ENCODE results near the gene B3GNT2. TPM values are rescaled to one million over a fixed set of nuclear protein-coding genes. Genes with fewer than 3 reads are reported as not detected.
A peak's percentile ranks its signal among the peaks of the same experiment; 100 is the strongest.
"Not testable (repeated sequence)": the region's sequence is repeated elsewhere in the genome, so short reads cannot be mapped to it uniquely, and the experiment has no call there.

B3GNT2 gene
- total RNA-seq, 1 donor from 2014 or later, result 23.8 TPM

- Mint-ChIP-seq H3K4me1 (ENCODE audit: low read depth, unreplicated experiment) (peaks cover 13% of the 10 kb centered on the region), H3K27me3 (ENCODE audit: low read depth, unreplicated experiment) (no peaks in the 10 kb centered on the region), H3K9me3 (ENCODE audit: unreplicated experiment) (no peaks in the 10 kb centered on the region), H3K4me3 (ENCODE audit: unreplicated experiment) (peak overlapping the region; percentile 93), H3K36me3 (ENCODE audit: low read depth, unreplicated experiment) (peaks cover 2% of the 10 kb centered on the region), H3K27ac (ENCODE audit: unreplicated experiment) (peak overlapping the region; percentile 70)
- no peaks in the 10 kb centered on the region for H3K9me3 ChIP-seq (ENCODE audit: insufficient read depth, low read depth, low read length)
- no peak overlapping the region for H2AFZ ChIP-seq (ENCODE audit: low read depth, low read length)
- FAIRE-seq (no peak), DNase-seq (ENCODE audit: low read depth) (no peak)
- no peak overlapping the region for H3K27ac ChIP-seq (ENCODE audit: low read depth, low read length)
- H3K4me3 ChIP-seq (ENCODE audit: insufficient read depth, low read depth, low read length), result peak overlapping the region; percentile 79
- H3K9ac ChIP-seq (ENCODE audit: low read length), result peak overlapping the region; percentile 88
- peak overlapping the region; percentile 97 for H3K4me2 ChIP-seq (ENCODE audit: low read length)
- H3K27me3 ChIP-seq (ENCODE audit: insufficient read depth, low read length), result no peaks in the 10 kb centered on the region
- H3K79me2 ChIP-seq (ENCODE audit: insufficient read depth, low read length), result peaks cover 56% of the 10 kb centered on the region
- peaks cover 50% of the 10 kb centered on the region for H4K20me1 ChIP-seq (ENCODE audit: insufficient read depth, low read length)
- TF ChIP-seq EZH2 (IDR thresholded peaks at IDR 0.05; ENCODE audit: insufficient read depth, low read length) (no peak), CTCF (IDR thresholded peaks at IDR 0.05; ENCODE audit: insufficient read depth, low read depth, low read length) (no peak)
- H3K36me3 ChIP-seq (ENCODE audit: insufficient read depth, low read length), result no peaks in the 10 kb centered on the region
- peaks cover 5% of the 10 kb centered on the region for H3K4me1 ChIP-seq (ENCODE audit: insufficient read depth, low read length)
These were observed 1.4 kb downstream of the B3GNT2 start for GRCh38 chr2:62197011-62197924.

- Histone ChIP-seq H3K4me3 (ENCODE audit: insufficient read depth, low read depth, low read length) (peak overlapping the region; percentile 79), H3K4me2 (ENCODE audit: low read length) (peak overlapping the region; percentile 97), H3K9me3 (ENCODE audit: insufficient read depth, low read depth, low read length) (no peaks in the 10 kb centered on the region), H2AFZ (ENCODE audit: low read depth, low read length) (no peak overlapping the region), H3K27ac (ENCODE audit: low read depth, low read length) (no peak overlapping the region), H3K27me3 (ENCODE audit: insufficient read depth, low read length) (no peaks in the 10 kb centered on the region), H3K4me1 (ENCODE audit: insufficient read depth, low read length) (peaks cover 5% of the 10 kb centered on the region), H4K20me1 (ENCODE audit: insufficient read depth, low read length) (peaks cover 58% of the 10 kb centered on the region), H3K9ac (ENCODE audit: low read length) (peak overlapping the region; percentile 88), H3K36me3 (ENCODE audit: insufficient read depth, low read length) (no peaks in the 10 kb centered on the region), H3K79me2 (ENCODE audit: insufficient read depth, low read length) (peaks cover 64% of the 10 kb centered on the region)
- Mint-ChIP-seq H3K27me3 (ENCODE audit: low read depth, unreplicated experiment) (no peaks in the 10 kb centered on the region), H3K27ac (ENCODE audit: unreplicated experiment) (peak overlapping the region; percentile 70), H3K4me1 (ENCODE audit: low read depth, unreplicated experiment) (peaks cover 20% of the 10 kb centered on the region), H3K9me3 (ENCODE audit: unreplicated experiment) (no peaks in the 10 kb centered on the region), H3K4me3 (ENCODE audit: unreplicated experiment) (peak overlapping the region; percentile 93), H3K36me3 (ENCODE audit: low read depth, unreplicated experiment) (no peaks in the 10 kb centered on the region)
- FAIRE-seq (no peak), DNase-seq (ENCODE audit: low read depth) (no peak)
- TF ChIP-seq CTCF (IDR thresholded peaks at IDR 0.05; ENCODE audit: insufficient read depth, low read depth, low read length) (no peak), EZH2 (IDR thresholded peaks at IDR 0.05; ENCODE audit: insufficient read depth, low read length) (no peak)
These were observed 2.2 kb downstream of the B3GNT2 start for GRCh38 chr2:62197925-62198633.

GRCh38 chr2:62198854-62199253 lies 2.9 kb downstream of the B3GNT2 start:
- not testable (repeated sequence) for H3K27me3 Mint-ChIP-seq (ENCODE audit: low read depth, unreplicated experiment); FAIRE-seq; H3K4me2 ChIP-seq (ENCODE audit: low read length); H3K4me3 ChIP-seq (ENCODE audit: insufficient read depth, low read depth, low read length); H2AFZ ChIP-seq (ENCODE audit: low read depth, low read length); DNase-seq (ENCODE audit: low read depth); H3K36me3 ChIP-seq (ENCODE audit: insufficient read depth, low read length); H3K27ac ChIP-seq (ENCODE audit: low read depth, low read length); H3K27me3 ChIP-seq (ENCODE audit: insufficient read depth, low read length); H3K27ac Mint-ChIP-seq (ENCODE audit: unreplicated experiment); H3K9me3 Mint-ChIP-seq (ENCODE audit: unreplicated experiment); H3K4me1 ChIP-seq (ENCODE audit: insufficient read depth, low read length); H3K36me3 Mint-ChIP-seq (ENCODE audit: low read depth, unreplicated experiment); H3K9ac ChIP-seq (ENCODE audit: low read length); H3K9me3 ChIP-seq (ENCODE audit: insufficient read depth, low read depth, low read length)
- Histone ChIP-seq H3K79me2 (ENCODE audit: insufficient read depth, low read length) (peaks cover 72% of the 10 kb centered on the region), H4K20me1 (ENCODE audit: insufficient read depth, low read length) (peaks cover 66% of the 10 kb centered on the region)
- Mint-ChIP-seq H3K4me1 (ENCODE audit: low read depth, unreplicated experiment) (peaks cover 21% of the 10 kb centered on the region), H3K4me3 (ENCODE audit: unreplicated experiment) (peak overlapping the region; percentile 93)
